Right renal pelvis (tissue), 4 donors: ENCODE measurements around the gene CROCC2. TPM values are rescaled to one million over a fixed set of nuclear protein-coding genes. Genes with fewer than 3 reads are reported as not detected.

Experiments used
- DNase-seq, 4 donors: peaks; one replicate each; pipeline ENCODE4 v3.0.0-alpha.2; 2013; ENCODE audit warnings: low read depth in 4 of 4, low spot score in 3 of 4, missing footprints in 1 of 4
- polyA plus RNA-seq, 4 donors: library from polyadenylated mRNA; unstranded; fragments of 120-200 nt; gene quantifications; one replicate each; pipeline ENCODE4 v1.2.1, GENCODE V29; 2013; ENCODE audit not compliant: insufficient read length in 4 of 4

The CROCC2 gene
- polyA plus RNA-seq, 4 donors = 0.03 to 0.13 (median 0.05) TPM; not detected in 1

- no peak for DNase-seq
These were observed 26.0 kb downstream of the CROCC2 start for GRCh38 chr2:240932001-240932723.

- DNase-seq = no peak
These were observed 26.6 kb downstream of the CROCC2 start for GRCh38 chr2:240932724-240933047.

- no peak for DNase-seq
These were observed 27.2 kb downstream of the CROCC2 start for GRCh38 chr2:240933048-240933965.

- no peak for DNase-seq
These were observed 28.0 kb downstream of the CROCC2 start for GRCh38 chr2:240933966-240934700.

GRCh38 chr2:240934701-240935102 is 28.6 kb downstream of the CROCC2 start:
- DNase-seq = no peak

GRCh38 chr2:240935103-240935876 is 29.2 kb downstream of the CROCC2 start:
- no peak for DNase-seq

- no peak for DNase-seq
These were observed 30.0 kb downstream of the CROCC2 start for GRCh38 chr2:240936106-240936505.

- DNase-seq = no peak
These were observed 39.9 kb downstream of the CROCC2 start for GRCh38 chr2:240946046-240946445.

- no peak for DNase-seq
These were observed 40.5 kb downstream of the CROCC2 start for GRCh38 chr2:240946654-240947053.

- no peak for DNase-seq
These were observed 41.0 kb downstream of the CROCC2 start for GRCh38 chr2:240947176-240947575.

GRCh38 chr2:240947607-240948006 is 41.5 kb downstream of the CROCC2 start:
- DNase-seq = no peak

GRCh38 chr2:240948086-240948485 is 42.0 kb downstream of the CROCC2 start:
- no peak for DNase-seq

- DNase-seq = no peak
These were observed 43.0 kb downstream of the CROCC2 start for GRCh38 chr2:240948905-240949790.

- no peak for DNase-seq
These were observed 43.9 kb downstream of the CROCC2 start for GRCh38 chr2:240949791-240950705.

GRCh38 chr2:240951045-240951594 is 45.0 kb downstream of the CROCC2 start:
- no peak for DNase-seq

GRCh38 chr2:240952496-240953246 is 46.5 kb downstream of the CROCC2 start:
- no peak for DNase-seq
